Endodermal cell (in vitro differentiated cells): ENCODE data around the gene ACTN1. TPM values are rescaled to one million over a fixed set of nuclear protein-coding genes. Genes with fewer than 3 reads are reported as not detected.

Source experiments
- DNase-seq: peaks from one replicate; pipeline ENCODE4 v3.0.0-alpha.2; 2017
- H3K27ac ChIP-seq: 2 replicates; pipeline ENCODE4 v1.5.1; 2013; ENCODE audit warnings: mild to moderate bottlenecking, low read depth, low read length, moderate library complexity
- H3K27me3 ChIP-seq: 2 replicates; pipeline ENCODE4 v1.6.1; 2013; ENCODE audit warnings: mild to moderate bottlenecking, low read length, moderate library complexity; ENCODE audit not compliant: insufficient read depth, control insufficient read depth, poor library complexity, severe bottlenecking
- H3K36me3 ChIP-seq: 2 replicates; pipeline ENCODE4 v1.7.0; 2013; ENCODE audit warnings: mild to moderate bottlenecking, low read length, moderate library complexity; ENCODE audit not compliant: control insufficient read depth, insufficient read depth
- H3K4me1 ChIP-seq: one replicate; pipeline ENCODE4 v1.7.0; 2013; ENCODE audit warnings: low read length; ENCODE audit not compliant: control insufficient read depth, insufficient read depth
- H3K4me3 ChIP-seq: 2 replicates; pipeline ENCODE4 v1.5.1; 2013; ENCODE audit warnings: mild to moderate bottlenecking, low read length, moderate library complexity
- H3K9ac ChIP-seq: 2 replicates; pipeline ENCODE4 v1.6.1; 2013; ENCODE audit warnings: mild to moderate bottlenecking, low read length, moderate library complexity; ENCODE audit not compliant: poor library complexity, severe bottlenecking; ENCODE audit errors: extremely low read depth
- H3K9me3 ChIP-seq: 2 replicates; pipeline ENCODE4 v1.6.1; 2013; ENCODE audit warnings: mild to moderate bottlenecking, low read length, moderate library complexity; ENCODE audit not compliant: control insufficient read depth
- H3K27ac Mint-ChIP-seq: 2 replicates; pipeline ENCODE4 v1.8.0; 2020; ENCODE audit warnings: mixed read lengths
- H3K27me3 Mint-ChIP-seq: 2 replicates; pipeline ENCODE4 v1.8.0; 2021; ENCODE audit warnings: mild to moderate bottlenecking, mixed read lengths; ENCODE audit not compliant: insufficient read depth
- H3K36me3 Mint-ChIP-seq: 2 replicates; pipeline ENCODE4 v1.8.0; 2020; ENCODE audit warnings: low read depth, mixed read lengths
- H3K4me1 Mint-ChIP-seq: 2 replicates; pipeline ENCODE4 v1.8.0; 2020; ENCODE audit warnings: mixed read lengths
- H3K4me3 Mint-ChIP-seq: 2 replicates; pipeline ENCODE4 v1.8.0; 2020; ENCODE audit warnings: mild to moderate bottlenecking, moderate library complexity, mixed read lengths
- H3K9me3 Mint-ChIP-seq: 2 replicates; pipeline ENCODE4 v1.8.0; 2020; ENCODE audit warnings: mild to moderate bottlenecking, mixed read lengths
- WGBS, 2 experiments: methylation state at CpG; one replicate each; pipeline versions ENCODE4 v1.1.5 to v1.1.7; 2013; ENCODE audit warnings: missing lambda C conversion rate in 2 of 2, mixed read lengths in 1 of 2; ENCODE audit not compliant: insufficient coverage in 1 of 2, insufficient read length in 1 of 2; 5-methylcytosine and 5-hydroxymethylcytosine counted together
- total RNA-seq, 2 donors: library from RNA; stranded (reverse); fragmentation: NEBNext Ultra II Directional in 1 of 2; extraction: Animal tissue kit (Norgen Biotek cat#: 25700) in 1 of 2; gene quantifications; 2 replicates in 1 of 2; 3 replicates in 1 of 2; pipeline ENCODE4 v1.2.1, GENCODE V29; 2021
- TF ChIP-seq, protein P1 (sequence below): fragments of 200-600 bp; sonication (generic); conservative IDR thresholded peaks from 2 replicates; pipeline ENCODE4 v1.5.0; 2021; ENCODE audit warnings: antibody characterized with exemption, mild to moderate bottlenecking

The ACTN1 gene
- total RNA-seq, 2 donors from 2014 or later = 190 to 275 TPM

DNA sequence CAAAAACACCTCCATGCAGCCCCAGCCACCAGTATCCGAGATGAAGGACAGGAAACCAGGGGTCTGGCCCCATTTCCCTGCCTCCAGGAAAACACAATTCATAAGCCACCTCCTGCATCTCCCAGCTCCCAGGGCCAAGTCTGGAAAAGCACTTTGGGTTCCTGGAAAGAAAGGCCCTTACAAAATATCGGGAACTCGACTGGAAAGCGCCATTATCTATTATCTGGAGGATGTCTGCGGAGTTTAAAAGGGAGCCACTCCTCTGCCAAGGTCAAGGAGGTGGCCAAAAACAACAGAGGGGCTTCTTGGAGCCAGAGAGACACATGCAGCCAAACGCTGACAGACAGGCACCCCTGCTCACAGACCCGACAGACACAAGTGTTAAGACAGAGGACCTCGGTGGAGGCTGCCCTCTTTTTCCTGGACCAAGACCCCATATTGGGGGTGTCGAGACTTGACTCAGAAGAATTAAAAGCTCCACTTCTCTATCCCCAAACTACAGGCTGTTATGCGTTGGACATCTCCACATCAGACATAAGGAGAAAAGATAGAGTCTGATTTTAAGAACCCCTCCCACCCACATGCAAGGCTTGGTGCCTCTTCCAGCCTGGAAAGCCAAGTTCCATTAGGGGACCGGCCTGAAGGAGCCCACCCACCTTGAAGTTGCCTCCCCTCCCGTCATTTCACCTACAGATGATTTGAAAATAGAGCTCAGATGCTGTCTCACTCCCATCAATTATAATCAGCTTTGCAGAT lies 9.6 kb downstream of the ACTN1 start:
- Histone ChIP-seq H3K9me3 (no peaks in the 10 kb centered on the region), H3K4me3 (no peak overlapping the region), H3K4me1 (peaks cover 26% of the 10 kb centered on the region), H3K27me3 (no peaks in the 10 kb centered on the region), H3K9ac (no peak overlapping the region), H3K36me3 (peaks cover 92% of the 10 kb centered on the region), H3K27ac (no peak overlapping the region)
- WGBS, 2 experiments = 90% methylated on average over 7 to 12 of the region's 12 CpGs
- TF ChIP-seq, protein P1, sequence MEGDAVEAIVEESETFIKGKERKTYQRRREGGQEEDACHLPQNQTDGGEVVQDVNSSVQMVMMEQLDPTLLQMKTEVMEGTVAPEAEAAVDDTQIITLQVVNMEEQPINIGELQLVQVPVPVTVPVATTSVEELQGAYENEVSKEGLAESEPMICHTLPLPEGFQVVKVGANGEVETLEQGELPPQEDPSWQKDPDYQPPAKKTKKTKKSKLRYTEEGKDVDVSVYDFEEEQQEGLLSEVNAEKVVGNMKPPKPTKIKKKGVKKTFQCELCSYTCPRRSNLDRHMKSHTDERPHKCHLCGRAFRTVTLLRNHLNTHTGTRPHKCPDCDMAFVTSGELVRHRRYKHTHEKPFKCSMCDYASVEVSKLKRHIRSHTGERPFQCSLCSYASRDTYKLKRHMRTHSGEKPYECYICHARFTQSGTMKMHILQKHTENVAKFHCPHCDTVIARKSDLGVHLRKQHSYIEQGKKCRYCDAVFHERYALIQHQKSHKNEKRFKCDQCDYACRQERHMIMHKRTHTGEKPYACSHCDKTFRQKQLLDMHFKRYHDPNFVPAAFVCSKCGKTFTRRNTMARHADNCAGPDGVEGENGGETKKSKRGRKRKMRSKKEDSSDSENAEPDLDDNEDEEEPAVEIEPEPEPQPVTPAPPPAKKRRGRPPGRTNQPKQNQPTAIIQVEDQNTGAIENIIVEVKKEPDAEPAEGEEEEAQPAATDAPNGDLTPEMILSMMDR = no peak
- peak; percentile 44 for DNase-seq
- Mint-ChIP-seq H3K9me3 (no peaks in the 10 kb centered on the region), H3K4me1 (peaks cover 67% of the 10 kb centered on the region), H3K27me3 (no peaks in the 10 kb centered on the region), H3K27ac (peak overlapping the region; percentile 88), H3K36me3 (peaks cover 31% of the 10 kb centered on the region), H3K4me3 (peak overlapping the region; percentile 11)

GRCh38 chr14:68968721-68969120 lies 10.4 kb downstream of the ACTN1 start:
- Mint-ChIP-seq H3K27ac (no peak overlapping the region), H3K4me3 (no peak overlapping the region), H3K36me3 (peaks cover 25% of the 10 kb centered on the region), H3K9me3 (no peaks in the 10 kb centered on the region), H3K27me3 (no peaks in the 10 kb centered on the region), H3K4me1 (peaks cover 66% of the 10 kb centered on the region)
- no peak overlapping the region for H3K4me3 ChIP-seq
- no peak overlapping the region for H3K27ac ChIP-seq
- 94 to 95% methylated on average over 2 to 4 of the region's 4 CpGs for WGBS, 2 experiments
- no peak for DNase-seq
- H3K36me3 ChIP-seq = peaks cover 92% of the 10 kb centered on the region
- TF ChIP-seq, protein P1 = no peak
- no peaks in the 10 kb centered on the region for H3K9me3 ChIP-seq
- no peak overlapping the region for H3K9ac ChIP-seq
- H3K4me1 ChIP-seq = peaks cover 23% of the 10 kb centered on the region
- H3K27me3 ChIP-seq = no peaks in the 10 kb centered on the region

DNA sequence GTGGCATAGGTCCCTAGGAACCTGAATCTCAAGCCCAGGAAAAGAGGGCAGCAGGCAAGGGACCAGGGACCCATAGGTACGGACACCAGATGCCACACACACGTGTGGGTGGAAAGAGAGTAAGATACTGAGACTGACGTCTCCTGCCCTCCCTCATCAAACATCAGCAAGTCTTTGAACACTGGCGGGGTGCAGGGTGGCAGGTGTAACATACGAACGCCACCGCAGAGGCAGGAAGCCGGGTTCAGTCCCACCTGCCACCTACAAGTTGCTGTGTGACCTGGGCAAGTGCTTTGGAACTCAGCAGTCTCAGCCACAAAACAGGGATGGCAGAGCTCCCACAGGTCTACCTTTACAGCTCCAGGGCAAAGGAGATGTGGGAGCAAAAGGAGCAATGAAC lies 11.1 kb downstream of the ACTN1 start:
- WGBS, 2 experiments = 91 to 92% methylated on average over 3 to 8 of the region's 8 CpGs
- H3K27ac ChIP-seq = no peak overlapping the region
- no peak overlapping the region for H3K4me3 ChIP-seq
- H3K36me3 ChIP-seq = peaks cover 92% of the 10 kb centered on the region
- peak; percentile 38 for DNase-seq
- no peaks in the 10 kb centered on the region for H3K9me3 Mint-ChIP-seq
- peaks cover 20% of the 10 kb centered on the region for H3K4me1 ChIP-seq
- H3K9ac ChIP-seq = no peak overlapping the region
- TF ChIP-seq, protein P1 = no peak
- H3K4me1 Mint-ChIP-seq = peaks cover 72% of the 10 kb centered on the region
- no peak overlapping the region for H3K4me3 Mint-ChIP-seq
- no peaks in the 10 kb centered on the region for H3K9me3 ChIP-seq
- peaks cover 18% of the 10 kb centered on the region for H3K36me3 Mint-ChIP-seq
- peak overlapping the region; percentile 67 for H3K27ac Mint-ChIP-seq
- H3K27me3 Mint-ChIP-seq = no peaks in the 10 kb centered on the region
- no peaks in the 10 kb centered on the region for H3K27me3 ChIP-seq
